SK-N-SH (cell line): ENCODE data around the gene CD109. TPM values are rescaled to one million over a fixed set of nuclear protein-coding genes. Genes with fewer than 3 reads are reported as not detected.

Experiments used
- EZH2phosphoT487 ChIP-seq: fragments of 200-600 bp; sonication (generic); IDR thresholded peaks from 2 replicates; pipeline ENCODE4 v1.6.1; 2017; ENCODE audit warnings: low read depth, mixed run types, mild to moderate bottlenecking, antibody characterized with exemption, moderate library complexity, borderline replicate concordance
- FOSL2 ChIP-seq: IDR thresholded peaks from 2 replicates; pipeline ENCODE4 v1.4.0; 2012; ENCODE audit warnings: low read depth, mild to moderate bottlenecking, moderate library complexity, borderline replicate concordance
- FOXJ3 ChIP-seq: sonication (generic); formaldehyde crosslinking; IDR thresholded peaks from 2 replicates; pipeline ENCODE4 v1.5.1; 2020; ENCODE audit warnings: mild to moderate bottlenecking, missing genetic modification reagents
- FOXM1 ChIP-seq: IDR thresholded peaks from 2 replicates; pipeline ENCODE4 v1.4.0; 2012; ENCODE audit warnings: low read depth, mild to moderate bottlenecking
- GABPA ChIP-seq: IDR thresholded peaks from 2 replicates; pipeline ENCODE4 v1.4.0; 2012; ENCODE audit warnings: low read depth, mild to moderate bottlenecking
- MXI1 ChIP-seq: IDR thresholded peaks from 2 replicates; pipeline ENCODE4 v1.6.1; 2012; ENCODE audit warnings: mild to moderate bottlenecking, low read depth, low read length, improper control_type of control experiment
- NRF1 ChIP-seq: IDR thresholded peaks from 2 replicates; pipeline ENCODE4 v1.6.1; 2012; ENCODE audit warnings: low read depth, mild to moderate bottlenecking, low read length
- RAD21 ChIP-seq: IDR thresholded peaks from 2 replicates; pipeline ENCODE4 v1.6.1; 2012; ENCODE audit warnings: mild to moderate bottlenecking, low read length
- RXRA ChIP-seq: IDR thresholded peaks from 2 replicates; pipeline ENCODE4 v1.4.0; 2012; ENCODE audit warnings: low read depth, mild to moderate bottlenecking, borderline replicate concordance
- USF1 ChIP-seq: IDR thresholded peaks from 2 replicates; pipeline ENCODE4 v1.4.0; 2012; ENCODE audit warnings: low read depth, borderline replicate concordance
- YY1 ChIP-seq: IDR thresholded peaks from 2 replicates; pipeline ENCODE4 v1.4.0; 2012; ENCODE audit warnings: low read depth, mild to moderate bottlenecking
- ZBTB33 ChIP-seq: IDR thresholded peaks from 2 replicates; pipeline ENCODE4 v1.4.0; 2012; ENCODE audit warnings: low read depth, borderline replicate concordance
- polyA plus RNA-seq, 3 experiments: library from polyadenylated mRNA; depleted of rRNA; stranded (reverse); fragments of >200 nt; gene quantifications; 2 replicates each; pipeline ENCODE4 v1.2.3, GENCODE V29; 2012
- TF ChIP-seq, protein P1 (sequence below): fragments of 150-350 bp; IDR thresholded peaks from 2 replicates; pipeline ENCODE4 v1.6.1; 2016; ENCODE audit warnings: mild to moderate bottlenecking, low read depth, low read length
- TF ChIP-seq, protein P2 (sequence below): fragments of 200-600 bp; sonication (generic); IDR thresholded peaks from 2 replicates; pipeline ENCODE4 v1.6.1; 2017; ENCODE audit warnings: antibody characterized with exemption, mild to moderate bottlenecking, moderate library complexity

Gene CD109
- polyA plus RNA-seq, 1 of the 3 experiments (the other 2 are of a cell fraction) = 19.7 TPM

DNA sequence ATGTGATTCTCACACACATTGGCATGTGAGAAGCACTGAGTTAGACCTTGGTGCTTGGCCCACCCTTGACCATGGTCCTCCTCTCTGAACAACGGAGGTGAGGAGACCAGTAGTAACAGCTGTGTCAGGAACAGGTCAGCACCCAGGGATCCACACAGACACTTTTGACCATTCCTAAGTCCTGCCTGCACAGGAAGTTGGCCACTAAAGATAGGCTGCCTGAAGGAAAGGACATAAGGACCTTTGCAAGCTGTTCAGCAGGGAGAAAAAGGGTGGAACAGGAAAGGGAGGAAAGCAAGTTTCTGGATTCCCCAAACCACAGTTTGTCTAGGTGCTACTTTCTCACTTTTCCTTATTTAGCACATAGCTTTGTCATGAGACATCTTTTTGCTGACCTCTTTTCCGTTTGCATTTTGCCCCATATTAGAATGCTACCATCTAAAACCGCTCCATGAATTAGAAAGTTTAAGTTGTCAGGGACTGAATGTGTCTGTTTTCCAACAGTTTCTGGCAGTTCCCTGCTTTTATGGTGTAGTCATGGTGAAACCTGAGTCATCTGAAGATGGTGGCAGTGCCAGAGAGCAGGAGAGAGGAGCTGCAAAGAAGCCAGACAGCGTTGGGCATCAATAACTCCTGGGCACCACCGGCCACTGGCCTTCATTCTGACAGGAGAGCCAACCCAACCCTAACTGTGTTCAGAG lies 1.1 kb upstream of the CD109 start (continued):
- TF ChIP-seq FOXM1 = no peak
- TF ChIP-seq FOXJ3 (CRISPR knock-in tag) = no peak
- no peak for TF ChIP-seq USF1
- TF ChIP-seq, protein P1, sequence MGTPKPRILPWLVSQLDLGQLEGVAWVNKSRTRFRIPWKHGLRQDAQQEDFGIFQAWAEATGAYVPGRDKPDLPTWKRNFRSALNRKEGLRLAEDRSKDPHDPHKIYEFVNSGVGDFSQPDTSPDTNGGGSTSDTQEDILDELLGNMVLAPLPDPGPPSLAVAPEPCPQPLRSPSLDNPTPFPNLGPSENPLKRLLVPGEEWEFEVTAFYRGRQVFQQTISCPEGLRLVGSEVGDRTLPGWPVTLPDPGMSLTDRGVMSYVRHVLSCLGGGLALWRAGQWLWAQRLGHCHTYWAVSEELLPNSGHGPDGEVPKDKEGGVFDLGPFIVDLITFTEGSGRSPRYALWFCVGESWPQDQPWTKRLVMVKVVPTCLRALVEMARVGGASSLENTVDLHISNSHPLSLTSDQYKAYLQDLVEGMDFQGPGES = no peak
- peak; percentile 63 for TF ChIP-seq FOSL2
- peak; percentile 80; the same call in 1 of the 2 replicates for TF ChIP-seq YY1
- TF ChIP-seq, protein P2, sequence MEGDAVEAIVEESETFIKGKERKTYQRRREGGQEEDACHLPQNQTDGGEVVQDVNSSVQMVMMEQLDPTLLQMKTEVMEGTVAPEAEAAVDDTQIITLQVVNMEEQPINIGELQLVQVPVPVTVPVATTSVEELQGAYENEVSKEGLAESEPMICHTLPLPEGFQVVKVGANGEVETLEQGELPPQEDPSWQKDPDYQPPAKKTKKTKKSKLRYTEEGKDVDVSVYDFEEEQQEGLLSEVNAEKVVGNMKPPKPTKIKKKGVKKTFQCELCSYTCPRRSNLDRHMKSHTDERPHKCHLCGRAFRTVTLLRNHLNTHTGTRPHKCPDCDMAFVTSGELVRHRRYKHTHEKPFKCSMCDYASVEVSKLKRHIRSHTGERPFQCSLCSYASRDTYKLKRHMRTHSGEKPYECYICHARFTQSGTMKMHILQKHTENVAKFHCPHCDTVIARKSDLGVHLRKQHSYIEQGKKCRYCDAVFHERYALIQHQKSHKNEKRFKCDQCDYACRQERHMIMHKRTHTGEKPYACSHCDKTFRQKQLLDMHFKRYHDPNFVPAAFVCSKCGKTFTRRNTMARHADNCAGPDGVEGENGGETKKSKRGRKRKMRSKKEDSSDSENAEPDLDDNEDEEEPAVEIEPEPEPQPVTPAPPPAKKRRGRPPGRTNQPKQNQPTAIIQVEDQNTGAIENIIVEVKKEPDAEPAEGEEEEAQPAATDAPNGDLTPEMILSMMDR = no peak
- no peak for TF ChIP-seq NRF1
- no peak for TF ChIP-seq GABPA
- no peak for TF ChIP-seq ZBTB33
- TF ChIP-seq RAD21 = no peak
- TF ChIP-seq EZH2phosphoT487 = no peak
- TF ChIP-seq MXI1 = no peak
- no peak for TF ChIP-seq RXRA
